OCI-LY7 (cell line): ENCODE measurements around the gene SIRT3. TPM values are rescaled to one million over a fixed set of nuclear protein-coding genes. Genes with fewer than 3 reads are reported as not detected.
"Not testable (repeated sequence)": the region's sequence is repeated elsewhere in the genome, so short reads cannot be mapped to it uniquely, and the experiment has no call there.

Source experiments
- BruUV-seq: library from RNA; stranded (reverse); fragments of 400-500 nt; replicated peaks from 2 replicates; lab custom pipeline; 2021; lab: Mats Ljungman, UMichigan
- CTCF ChIA-PET: fragments of 300-600 bp; sonication (Branson Sonifier 250); formaldehyde crosslinking; loops from one replicate; lab custom pipeline; 2022; ENCODE audit warnings: antibody characterized with exemption; ENCODE audit not compliant: unreplicated experiment; lab: Charles Lee
- POLR2A ChIA-PET: fragments of 300-600 bp; sonication (Branson Sonifier 250); formaldehyde crosslinking; loops from one replicate; lab custom pipeline; 2022; ENCODE audit warnings: antibody characterized with exemption; lab: Charles Lee
- DNase-seq: peaks from one replicate; pipeline ENCODE4 v3.0.0-alpha.2; 2015; ENCODE audit warnings: low spot score
- H2AFZ ChIP-seq: fragments of 200-600 bp; sonication (generic), shearing (Covaris generic); 2 replicates; pipeline ENCODE4 v1.6.1; 2014; ENCODE audit warnings: mild to moderate bottlenecking, antibody characterized with exemption, low read length, moderate library complexity
- H3K27ac ChIP-seq: fragments of 200-600 bp; sonication (generic); 2 replicates; pipeline ENCODE4 v1.5.1; 2014; ENCODE audit warnings: mixed run types, low read depth, mild to moderate bottlenecking, moderate library complexity, low read length, inconsistent platforms; ENCODE audit not compliant: poor library complexity, severe bottlenecking
- H3K36me3 ChIP-seq: fragments of 200-600 bp; sonication (generic); 2 replicates; pipeline ENCODE4 v1.6.1; 2014; ENCODE audit warnings: mild to moderate bottlenecking, antibody characterized with exemption, low read length, moderate library complexity, mixed read lengths; ENCODE audit not compliant: insufficient read depth
- H3K4me1 ChIP-seq: fragments of 200-600 bp; sonication (generic); 2 replicates; pipeline ENCODE4 v1.5.1; 2014; ENCODE audit warnings: mild to moderate bottlenecking, low read length; ENCODE audit not compliant: insufficient read depth, poor library complexity, severe bottlenecking
- H3K4me2 ChIP-seq: fragments of 200-600 bp; sonication (generic); 2 replicates; pipeline ENCODE4 v1.6.1; 2014; ENCODE audit warnings: mild to moderate bottlenecking, low read length
- H3K4me3 ChIP-seq: fragments of 200-600 bp; sonication (generic); 2 replicates; pipeline ENCODE4 v1.5.1; 2014; ENCODE audit warnings: mild to moderate bottlenecking, low read depth, low read length; ENCODE audit not compliant: poor library complexity, severe bottlenecking
- H3K79me2 ChIP-seq: fragments of 200-600 bp; sonication (generic); 2 replicates; pipeline ENCODE4 v1.6.1; 2016; ENCODE audit warnings: low read depth, mild to moderate bottlenecking, low read length, moderate library complexity, mixed read lengths; ENCODE audit not compliant: insufficient read depth
- H3K9me2 ChIP-seq: fragments of 200-600 bp; sonication (generic); 2 replicates; pipeline ENCODE4 v1.6.1; 2016; ENCODE audit warnings: mild to moderate bottlenecking, low read length, mixed read lengths; ENCODE audit not compliant: insufficient read depth
- H3K9me3 ChIP-seq: fragments of 200-600 bp; sonication (generic); 2 replicates; pipeline ENCODE4 v1.6.1; 2014; ENCODE audit warnings: mild to moderate bottlenecking, mixed run types, low read length, mixed read lengths
- H4K20me1 ChIP-seq: fragments of 200-600 bp; sonication (generic); 2 replicates; pipeline ENCODE4 v1.6.1; 2014; ENCODE audit warnings: mild to moderate bottlenecking, antibody characterized with exemption, low read length, moderate library complexity, mixed read lengths; ENCODE audit not compliant: insufficient read depth
- CTCF ChIP-seq: fragments of 200-600 bp; sonication (generic); conservative IDR thresholded peaks from 2 replicates; pipeline ENCODE4 v1.5.1; 2014; ENCODE audit warnings: mild to moderate bottlenecking, antibody characterized with exemption, low read length, moderate library complexity, mixed read lengths
- EZH2phosphoT487 ChIP-seq: fragments of 200-600 bp; sonication (generic); IDR thresholded peaks from 2 replicates; pipeline ENCODE4 v1.6.1; 2018; ENCODE audit warnings: low read depth, borderline replicate concordance, mild to moderate bottlenecking, mixed run types, antibody characterized with exemption, low read length, moderate library complexity, mixed read lengths
- intact Hi-C: fragments of 100-400 bp; cut with micrococcal nuclease; formaldehyde crosslinking; loops from one replicate; pipeline ENCODE4 v1.10.0; 2022; ENCODE audit not compliant: unreplicated experiment
- total RNA-seq, 2 experiments: library from RNA; depleted of rRNA in 1 of 2; stranded (reverse); fragments of >200 nt in 1 of 2; shearing (Covaris generic) in 1 of 2; gene quantifications; 2 replicates each; pipeline ENCODE4 v1.2.3, GENCODE V29; 2014 to 2022

The SIRT3 gene
- total RNA-seq, 2 experiments from 2014 or later = 8.5 to 21.0 TPM

- Histone ChIP-seq H3K9me2 (no peaks in the 10 kb centered on the region), H3K4me2 (no peak overlapping the region), H3K4me1 (no peaks in the 10 kb centered on the region), H3K4me3 (no peak overlapping the region), H3K79me2 (no peaks in the 10 kb centered on the region), H3K36me3 (no peaks in the 10 kb centered on the region), H3K27ac (no peak overlapping the region), H4K20me1 (no peaks in the 10 kb centered on the region), H3K9me3 (no peaks in the 10 kb centered on the region), H2AFZ (no peak overlapping the region)
- CTCF ChIA-PET = no interaction called here
- intact Hi-C loops = no loop called here
- POLR2A ChIA-PET = no interaction called here
- BruUV-seq = no TSS peak
- no peak for DNase-seq
- TF ChIP-seq EZH2phosphoT487 = no peak
- no peak for TF ChIP-seq CTCF
These were observed 39.1 kb downstream of the SIRT3 start for GRCh38 chr11:196786-197731.

GRCh38 chr11:193481-193880 is 42.7 kb downstream of the SIRT3 start:
- H3K4me3 ChIP-seq, H3K36me3 ChIP-seq, POLR2A ChIA-PET, H3K4me2 ChIP-seq, CTCF ChIA-PET, DNase-seq, H3K4me1 ChIP-seq, H3K27ac ChIP-seq, H3K79me2 ChIP-seq, H3K9me2 ChIP-seq, BruUV-seq, H3K9me3 ChIP-seq, H2AFZ ChIP-seq, intact Hi-C loops, H4K20me1 ChIP-seq: not testable (repeated sequence)

DNA sequence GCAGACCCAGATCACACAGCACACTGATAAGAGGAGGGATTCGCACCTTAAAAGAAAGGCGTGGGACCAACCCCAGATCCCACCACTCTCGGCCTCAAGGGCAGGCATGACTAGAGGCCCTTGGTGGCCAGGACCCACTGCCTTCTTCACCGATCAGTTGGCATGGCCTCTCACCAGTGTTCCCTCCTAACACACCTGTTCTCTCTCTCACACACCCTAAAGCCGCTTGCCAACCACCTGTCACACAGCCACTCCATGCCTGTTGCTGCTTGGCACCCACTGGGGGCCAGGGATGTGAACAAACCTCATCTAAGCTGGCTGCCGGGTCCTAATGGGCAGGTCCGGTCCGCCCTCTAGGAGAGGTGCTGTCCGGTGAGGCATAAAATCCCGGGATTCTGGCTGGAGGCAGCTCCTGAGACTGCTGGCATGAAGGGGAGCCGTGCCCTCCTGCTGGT is 43.4 kb downstream of the SIRT3 start, which contains the start of gene SCGB1C1:
Gene SCGB1C1, plus strand, starts transcription at position 405 of the 455 bp plus-strand sequence. Its CDS starts 22 bp downstream, at position 427.
- DNase-seq, H3K4me3 ChIP-seq, H3K27ac ChIP-seq, H3K36me3 ChIP-seq, H3K4me2 ChIP-seq, H3K79me2 ChIP-seq, H3K4me1 ChIP-seq, H3K9me2 ChIP-seq, BruUV-seq, CTCF ChIA-PET, H3K9me3 ChIP-seq, H2AFZ ChIP-seq, H4K20me1 ChIP-seq, intact Hi-C loops, POLR2A ChIA-PET: not testable (repeated sequence)
